GM19099 (cell line): ENCODE measurements around the gene DNAJC27.

ENCODE experiments used
- POLR2A ChIP-seq: IDR thresholded peaks from 3 replicates; pipeline ENCODE4 v1.6.1; 2011; ENCODE audit warnings: low read depth; ENCODE audit not compliant: insufficient read length; ENCODE audit errors: extremely low read depth

DNAJC27 gene

GRCh38 chr2:24977631-24978030 is 5.9 kb upstream of the DNAJC27 start:
- no peak for TF ChIP-seq POLR2A

GRCh38 chr2:24973812-24974211 is 2.1 kb upstream of the DNAJC27 start:
- TF ChIP-seq POLR2A: no peak

- no peak for TF ChIP-seq POLR2A
Observed at GRCh38 chr2:24972315-24972961, 683 bp upstream of the DNAJC27 start.

- no peak for TF ChIP-seq POLR2A
Observed at GRCh38 chr2:24971286-24971535, 544 bp downstream of the DNAJC27 start.

GRCh38 chr2:24970483-24971285 is 1.1 kb downstream of the DNAJC27 start:
- TF ChIP-seq POLR2A: no peak

GRCh38 chr2:24969784-24970183 is 2.0 kb downstream of the DNAJC27 start:
- TF ChIP-seq POLR2A: no peak

- TF ChIP-seq POLR2A: no peak
Observed at GRCh38 chr2:24961903-24962302, 9.9 kb downstream of the DNAJC27 start.

- TF ChIP-seq POLR2A: no peak
Observed at GRCh38 chr2:24959761-24960160, 12.0 kb downstream of the DNAJC27 start.

- no peak for TF ChIP-seq POLR2A
Observed at GRCh38 chr2:24958411-24958935, 13.3 kb downstream of the DNAJC27 start.

GRCh38 chr2:24957976-24958375 is 13.8 kb downstream of the DNAJC27 start:
- no peak for TF ChIP-seq POLR2A

GRCh38 chr2:24957221-24957620 is 14.5 kb downstream of the DNAJC27 start:
- no peak for TF ChIP-seq POLR2A

GRCh38 chr2:24955921-24956320 is 15.8 kb downstream of the DNAJC27 start:
- no peak for TF ChIP-seq POLR2A

- no peak for TF ChIP-seq POLR2A
Observed at GRCh38 chr2:24955232-24955631, 16.5 kb downstream of the DNAJC27 start.

GRCh38 chr2:24950102-24950501 is 21.7 kb downstream of the DNAJC27 start:
- no peak for TF ChIP-seq POLR2A

- no peak for TF ChIP-seq POLR2A
Observed at GRCh38 chr2:24948506-24948905, 23.2 kb downstream of the DNAJC27 start.

- no peak for TF ChIP-seq POLR2A
Observed at GRCh38 chr2:24947561-24948157, 24.1 kb downstream of the DNAJC27 start.

GRCh38 chr2:24945907-24946306 is 25.8 kb downstream of the DNAJC27 start:
- no peak for TF ChIP-seq POLR2A
